Measurements from ENCODE around the gene MFF.
"Not testable (repeated sequence)": the region's sequence is repeated elsewhere in the genome, so short reads cannot be mapped to it uniquely, and the experiment has no call there.

The MFF gene

DNA sequence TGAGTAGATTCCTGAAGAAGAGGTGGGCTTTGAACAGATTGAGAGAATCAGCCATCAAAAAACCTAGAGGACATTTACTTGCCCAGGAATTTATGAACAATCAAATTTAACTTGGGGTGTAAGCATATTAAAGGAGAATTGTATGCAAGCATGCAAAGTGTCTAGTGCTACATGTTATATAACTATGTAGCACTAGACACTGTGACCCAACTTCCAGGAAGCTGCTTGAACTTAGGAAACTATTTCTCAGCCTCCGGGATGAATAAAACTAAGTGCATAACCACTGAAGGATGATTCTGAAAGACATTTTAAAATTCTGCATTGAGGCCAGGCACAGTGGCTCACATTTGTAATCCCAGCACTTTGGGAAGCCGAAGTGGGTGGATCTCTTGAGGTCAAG lies 12.4 kb downstream of the MFF start:
- DNase-seq = no peak

DNA sequence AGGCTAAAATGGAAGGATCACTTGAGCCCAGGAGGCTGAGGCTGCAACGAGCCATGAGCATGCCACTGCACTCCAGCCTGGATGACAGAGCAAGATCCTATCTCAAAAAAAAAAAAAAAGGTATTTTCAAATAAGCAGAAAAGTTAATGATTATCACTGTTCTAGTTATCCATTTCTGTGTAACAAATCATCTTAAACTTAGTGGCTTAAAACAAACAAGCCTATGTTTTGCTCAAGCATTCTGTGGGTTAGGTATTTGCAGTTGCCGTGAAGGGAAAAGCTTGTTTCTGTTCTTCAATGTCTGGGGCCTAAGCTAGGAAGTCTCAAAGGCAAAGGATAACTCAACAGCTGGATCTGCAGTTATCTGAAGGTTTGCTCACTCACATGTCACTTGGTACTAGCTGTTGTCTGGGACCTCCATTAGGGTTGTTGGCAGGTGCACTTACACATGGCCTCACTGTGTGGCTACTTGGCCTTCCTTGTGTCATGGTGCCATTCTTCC lies 14.1 kb downstream of the MFF start:
- no peak for DNase-seq

DNA sequence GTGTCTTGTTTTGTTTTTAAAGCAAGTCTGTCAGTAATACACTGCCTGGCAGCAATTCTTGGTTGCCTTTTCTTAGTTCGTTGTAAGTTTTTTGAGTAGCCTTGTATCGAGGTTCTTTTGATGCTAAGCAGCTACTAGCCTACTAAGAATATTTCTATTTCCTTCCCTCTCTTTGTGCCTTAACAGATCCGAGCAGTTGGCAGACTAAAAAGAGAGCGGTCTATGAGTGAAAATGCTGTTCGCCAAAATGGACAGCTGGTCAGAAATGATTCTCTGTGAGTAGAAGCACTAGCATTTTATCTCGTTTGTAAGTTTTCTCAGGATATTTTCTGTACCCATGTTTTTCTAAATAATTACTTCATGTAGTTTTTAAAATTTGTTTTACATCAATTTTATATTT lies 15.1 kb downstream of the MFF start:
- no peak for DNase-seq

DNA sequence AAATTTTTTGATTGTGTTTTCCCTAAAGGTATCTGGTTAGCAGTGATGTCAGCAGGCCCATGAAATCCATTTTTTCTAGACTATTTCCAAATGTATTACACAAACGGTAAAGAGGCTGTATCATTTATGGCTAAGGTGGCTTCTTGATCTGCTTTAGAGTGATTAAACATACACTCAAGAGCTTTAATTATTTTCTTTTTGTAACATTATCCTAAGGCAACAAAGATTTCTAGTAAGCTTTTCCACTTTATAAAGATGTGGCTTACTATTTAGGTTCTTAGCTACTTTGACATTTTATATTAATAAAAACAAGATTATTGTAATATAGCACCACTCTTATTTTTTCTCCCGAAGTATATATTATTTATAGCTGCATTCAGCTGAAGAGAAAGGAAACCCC lies 16.5 kb downstream of the MFF start:
- no peak for DNase-seq

DNA sequence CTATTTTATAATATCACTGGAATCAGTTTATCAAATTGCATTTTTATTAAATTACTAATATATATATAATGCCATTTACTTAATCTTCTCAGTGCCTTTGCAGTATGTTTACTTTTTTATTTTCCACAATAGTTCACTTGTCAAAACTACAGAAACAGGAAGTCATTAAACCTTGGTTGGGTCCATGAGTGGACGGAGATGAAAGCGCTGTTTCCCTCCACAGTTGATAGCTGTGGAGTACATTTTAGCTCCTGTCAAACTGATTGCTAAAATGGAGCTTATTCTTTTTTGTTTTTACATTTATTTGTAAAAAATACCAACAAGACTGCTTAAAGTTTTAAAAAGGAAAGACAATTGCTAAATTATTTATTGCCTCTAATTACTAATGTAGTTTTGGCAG lies 19.2 kb downstream of the MFF start:
- DNase-seq = no peak

DNA sequence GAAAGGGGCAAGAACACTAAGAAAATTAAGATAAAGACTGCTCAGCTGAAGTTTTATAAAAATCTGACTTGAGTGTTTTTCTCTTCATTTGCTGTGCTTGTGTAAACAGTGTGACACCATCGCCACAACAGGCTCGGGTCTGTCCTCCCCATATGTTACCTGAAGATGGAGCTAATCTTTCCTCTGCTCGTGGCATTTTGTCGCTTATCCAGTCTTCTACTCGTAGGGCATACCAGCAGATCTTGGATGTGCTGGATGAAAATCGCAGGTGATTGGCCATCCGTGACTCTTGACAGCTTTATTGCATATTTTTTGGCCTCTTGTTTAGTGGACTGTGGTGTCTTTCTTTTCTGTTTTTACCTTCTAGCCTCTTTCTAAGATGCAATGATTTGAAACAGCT lies 22.1 kb downstream of the MFF start:
- DNase-seq = no peak

DNA sequence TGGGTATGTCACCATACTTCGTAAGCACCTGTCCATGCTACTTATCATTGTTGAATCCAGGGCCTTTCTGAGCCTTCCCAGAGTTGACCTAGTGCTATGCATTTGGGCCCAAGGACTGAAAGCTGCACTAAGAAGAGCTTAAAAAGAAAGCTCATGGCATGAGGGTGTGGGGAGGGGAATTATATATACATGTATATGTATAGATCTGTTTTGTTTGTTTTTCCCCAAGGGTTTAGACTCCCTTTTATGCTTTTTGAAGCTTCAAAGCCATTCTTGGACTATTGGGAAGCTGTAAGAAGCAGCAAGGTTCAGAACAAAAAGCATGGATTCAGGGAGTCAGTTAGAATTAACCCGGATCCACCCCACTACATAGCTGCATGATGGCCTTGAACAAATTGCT lies 23.3 kb downstream of the MFF start:
- DNase-seq = no peak

DNA sequence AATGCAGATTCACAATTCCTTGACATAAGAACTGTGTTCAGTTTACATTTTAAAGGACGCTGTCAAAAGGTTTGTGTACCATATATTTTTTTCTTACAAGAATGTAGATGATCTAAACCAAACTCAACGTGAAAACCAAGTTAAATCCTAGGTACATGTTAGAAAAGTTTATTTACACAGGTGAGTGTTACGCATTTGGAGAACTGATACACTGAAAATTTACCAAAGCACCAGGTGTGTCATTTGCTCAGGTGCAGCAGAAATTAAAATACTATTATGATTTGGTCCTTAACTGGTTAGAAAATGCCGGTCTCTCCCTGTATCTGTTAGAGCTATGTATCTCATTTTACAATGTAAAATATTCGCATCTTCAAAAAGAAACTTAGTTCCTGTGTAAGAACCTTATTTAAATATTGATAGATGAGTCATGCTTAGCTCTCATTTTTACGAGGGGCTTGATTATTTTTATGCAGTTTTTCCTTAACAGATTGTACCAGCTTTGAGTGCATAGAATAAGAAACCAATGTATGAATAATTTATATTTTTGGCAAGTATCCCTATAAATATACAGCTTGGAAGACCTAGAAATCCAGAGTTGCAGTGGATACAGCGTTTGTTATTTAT lies 25.1 kb downstream of the MFF start:
- no peak for DNase-seq

DNA sequence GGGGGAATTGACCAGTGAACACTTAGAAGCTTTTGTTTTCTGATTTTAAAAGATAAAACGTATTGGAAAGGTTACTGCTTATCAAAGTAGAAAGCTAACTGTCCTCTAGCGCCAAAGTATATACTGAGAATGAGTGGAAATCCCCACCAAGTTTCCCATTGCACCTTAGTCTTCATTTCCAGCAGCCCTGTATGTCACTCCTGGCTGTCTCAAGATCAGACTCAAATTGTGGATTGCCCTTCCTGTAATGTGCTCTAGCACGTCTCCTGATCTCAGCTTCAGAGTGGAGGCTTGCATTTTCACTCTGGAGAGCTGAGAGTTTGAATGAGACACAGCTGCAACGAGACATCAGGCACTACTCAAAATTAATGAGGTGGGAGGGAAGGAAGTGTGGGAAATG lies 26.6 kb downstream of the MFF start:
- no peak for DNase-seq

DNA sequence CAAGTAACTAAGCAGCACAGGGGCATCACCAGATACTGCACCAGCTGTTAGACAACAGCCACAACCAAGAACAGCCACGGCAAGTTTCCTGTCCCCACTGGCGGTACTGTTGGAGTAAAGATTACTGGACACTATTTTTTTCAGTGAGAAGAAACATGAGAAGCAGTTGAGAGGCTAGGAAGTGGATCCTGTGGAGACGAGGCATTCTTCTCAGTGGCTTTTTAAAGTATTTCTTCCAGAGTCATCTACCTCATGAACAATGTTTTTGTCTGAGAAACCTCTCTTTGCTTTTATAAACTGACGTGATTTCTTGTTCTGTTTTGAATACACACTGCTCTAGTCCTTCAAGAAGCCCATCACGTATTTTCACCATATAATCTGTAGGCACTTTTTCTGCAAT lies 35.3 kb downstream of the MFF start:
- DNase-seq = no peak

DNA sequence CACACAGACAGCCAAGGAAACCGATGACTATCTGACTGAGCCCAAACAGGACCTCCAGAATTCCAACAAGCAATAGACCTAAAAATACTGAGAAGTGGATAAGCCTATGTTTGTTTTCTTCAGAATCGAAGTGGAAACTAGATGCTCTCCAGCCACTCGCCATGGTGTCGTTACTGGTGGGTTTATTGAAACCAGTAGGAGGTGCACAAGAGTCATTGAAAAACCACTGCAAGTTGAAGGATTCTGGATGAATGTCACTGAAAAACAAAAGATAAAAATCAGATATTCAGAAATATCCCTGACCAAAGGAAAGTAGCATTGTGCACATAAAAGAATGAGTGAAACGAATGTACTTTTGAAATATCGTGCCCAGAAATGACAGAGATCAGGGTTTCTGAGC lies 38.7 kb downstream of the MFF start:
- DNase-seq = peak; percentile 36 to 66 (median 49)

DNA sequence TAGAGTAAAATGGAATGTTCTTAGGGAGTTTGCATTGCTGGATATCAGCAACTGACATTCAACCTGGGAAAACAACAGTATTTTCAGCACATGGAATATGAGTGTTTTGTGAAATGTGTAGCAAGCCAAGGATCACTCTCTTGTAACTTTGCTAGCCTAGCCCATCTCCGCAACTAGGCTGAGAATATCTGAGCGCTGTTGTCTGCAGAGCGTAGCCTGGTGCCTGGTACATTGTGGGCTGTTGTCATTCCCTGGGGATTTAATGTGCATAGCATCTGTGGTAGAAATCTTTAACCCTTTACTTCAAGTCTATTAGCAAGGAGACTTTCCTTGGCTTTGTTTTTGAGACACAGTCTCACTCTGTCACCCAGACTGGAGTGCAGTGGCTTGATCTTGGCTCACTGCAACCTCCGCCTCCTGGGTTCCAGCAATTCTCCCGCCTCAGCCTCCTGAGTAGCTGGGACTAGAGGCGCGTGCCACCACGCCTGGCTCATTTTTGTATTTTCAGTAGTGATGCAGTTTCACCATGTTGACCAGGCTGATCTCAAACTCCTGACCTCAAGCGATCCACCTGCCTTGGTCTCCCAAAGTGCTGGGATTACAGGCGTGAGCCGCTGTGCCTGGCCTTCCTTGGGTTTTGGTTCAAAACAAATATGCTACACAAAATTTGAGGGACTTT lies 39.7 kb downstream of the MFF start:
- DNase-seq = not testable (repeated sequence)

DNA sequence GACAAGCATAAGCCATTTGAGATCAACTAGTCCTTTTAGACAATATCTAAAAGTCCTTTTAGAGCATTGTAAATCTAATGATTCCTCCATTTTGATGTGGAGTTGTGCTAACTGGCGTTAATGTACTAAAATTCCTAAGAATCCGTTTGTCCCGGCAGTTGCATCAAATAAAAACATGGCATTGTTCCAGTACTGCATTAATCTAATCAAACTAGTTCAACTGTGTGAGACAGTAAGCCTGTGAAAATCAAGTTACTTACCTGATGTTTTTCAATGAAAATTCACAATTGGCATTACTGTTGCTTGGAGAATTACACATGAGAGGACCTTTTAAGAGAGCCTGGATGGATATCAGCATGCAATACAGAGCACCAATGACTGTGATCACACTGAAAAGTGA lies 40.8 kb downstream of the MFF start:
- no peak for DNase-seq

DNA sequence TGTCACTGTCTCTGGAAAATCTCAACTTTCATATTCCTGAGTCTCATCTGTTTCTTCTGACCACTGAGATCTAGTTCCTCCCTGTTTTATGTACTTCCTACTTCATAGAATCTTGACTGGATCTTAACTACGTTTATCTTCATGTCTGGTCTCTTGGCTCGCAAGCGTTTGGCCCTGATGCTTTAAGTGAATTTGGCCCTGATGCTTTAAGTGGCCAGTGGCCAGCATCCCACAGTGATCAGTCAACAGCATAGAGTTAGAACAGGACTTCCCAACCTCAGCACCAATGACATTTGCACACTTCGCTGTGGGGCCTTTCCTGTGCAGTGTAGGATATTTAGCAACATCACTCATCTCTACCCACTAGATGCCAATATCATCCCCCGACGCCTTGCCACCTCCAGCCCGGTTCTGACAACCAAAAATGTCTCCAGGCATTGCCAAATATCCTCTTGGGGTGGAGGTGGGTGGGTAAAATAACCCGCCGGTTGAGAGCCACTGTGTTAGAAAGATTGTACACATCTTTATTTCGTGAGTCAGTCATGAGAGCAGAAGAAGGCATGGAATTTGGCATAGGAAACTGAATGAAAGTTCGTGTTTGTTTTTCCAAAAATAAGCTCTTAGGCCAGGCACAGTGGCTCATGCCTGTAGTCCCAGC lies 41.8 kb downstream of the MFF start:
- peak; percentile 32 to 58 (median 44) for DNase-seq

DNA sequence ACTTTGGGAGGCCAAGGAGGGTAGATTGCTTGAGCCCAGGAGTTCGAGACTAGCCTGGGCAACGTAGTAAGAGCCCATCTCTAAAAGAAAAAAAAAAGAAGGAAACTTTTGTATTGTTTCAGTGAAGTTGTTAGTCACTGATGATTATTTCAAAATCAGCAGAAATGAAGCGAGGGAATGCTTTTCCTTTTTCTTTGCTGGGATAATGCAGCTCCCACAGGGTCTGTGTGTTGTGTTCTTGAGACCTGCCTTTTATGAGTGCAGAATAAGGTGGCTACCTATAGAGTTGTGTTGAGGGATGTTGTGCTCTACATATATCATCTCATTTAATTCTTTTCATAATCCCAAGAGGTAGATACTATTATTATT lies 42.4 kb downstream of the MFF start:
- no peak for DNase-seq

DNA sequence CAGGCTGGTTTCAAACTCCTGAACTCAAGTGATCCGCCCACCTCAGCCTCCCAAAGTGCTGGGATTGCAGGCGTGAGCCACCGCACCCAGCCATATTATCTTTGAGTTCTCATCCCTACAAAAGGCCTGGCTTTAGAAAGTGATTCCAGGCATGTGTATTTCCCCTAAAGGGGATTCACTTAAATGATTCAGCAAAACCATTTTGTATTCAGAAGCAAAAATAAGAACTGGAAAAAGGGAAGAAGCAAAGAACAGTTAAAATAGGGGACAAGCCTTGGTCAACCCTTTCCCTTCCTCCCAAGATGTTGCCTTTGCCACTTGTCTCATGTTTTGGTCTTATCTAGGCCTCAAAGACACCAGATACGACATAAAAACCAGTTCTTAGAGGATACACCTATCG lies 43.5 kb downstream of the MFF start:
- DNase-seq = peak; percentile 11 to 75 (median 58)

DNA sequence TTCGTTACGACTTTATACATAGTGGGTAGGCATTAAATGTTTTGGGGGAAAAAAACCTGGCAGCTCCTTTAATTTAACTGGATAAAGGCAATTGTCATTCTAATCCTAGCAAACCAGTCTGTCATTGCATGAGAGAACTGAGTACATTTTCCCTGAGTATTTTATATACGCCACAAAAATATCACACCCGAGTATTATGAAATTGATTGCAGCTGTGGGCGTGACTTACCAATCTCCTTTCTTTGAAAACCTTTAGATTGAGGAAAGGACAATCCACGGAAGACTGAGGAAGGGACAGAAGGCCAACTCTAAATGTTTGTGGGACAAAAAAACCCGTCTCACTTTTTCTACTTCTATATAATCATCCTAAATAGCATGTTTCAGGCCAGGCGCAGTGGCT lies 45.0 kb downstream of the MFF start:
- peak; percentile 37 to 60 (median 52) for DNase-seq

DNA sequence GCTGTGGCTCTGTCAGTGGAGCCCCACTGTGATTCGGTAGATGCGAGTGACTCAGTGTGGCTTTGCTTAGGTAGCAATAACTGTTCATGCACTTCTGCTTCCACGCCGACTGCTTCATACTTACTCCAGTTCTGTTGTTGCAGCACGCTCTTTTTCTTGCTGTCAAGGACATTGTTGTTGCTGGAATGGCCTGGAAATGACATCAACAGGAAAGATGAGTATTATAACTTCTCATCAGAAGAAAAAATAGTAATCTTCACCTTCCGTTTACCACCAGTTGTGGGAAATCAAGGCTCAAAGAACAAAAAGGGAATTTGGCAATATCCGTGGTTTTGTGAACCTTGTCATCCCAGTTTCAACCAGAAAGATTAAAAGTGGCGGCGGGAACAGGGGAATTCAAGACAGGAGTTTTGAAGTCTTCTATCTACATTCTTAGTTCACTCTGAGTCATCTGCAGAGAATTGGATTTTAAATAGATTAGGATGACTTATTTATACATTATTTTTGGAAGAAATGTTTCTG lies 45.8 kb downstream of the MFF start:
- peak; percentile 87 to 97 (median 92) for DNase-seq

DNA sequence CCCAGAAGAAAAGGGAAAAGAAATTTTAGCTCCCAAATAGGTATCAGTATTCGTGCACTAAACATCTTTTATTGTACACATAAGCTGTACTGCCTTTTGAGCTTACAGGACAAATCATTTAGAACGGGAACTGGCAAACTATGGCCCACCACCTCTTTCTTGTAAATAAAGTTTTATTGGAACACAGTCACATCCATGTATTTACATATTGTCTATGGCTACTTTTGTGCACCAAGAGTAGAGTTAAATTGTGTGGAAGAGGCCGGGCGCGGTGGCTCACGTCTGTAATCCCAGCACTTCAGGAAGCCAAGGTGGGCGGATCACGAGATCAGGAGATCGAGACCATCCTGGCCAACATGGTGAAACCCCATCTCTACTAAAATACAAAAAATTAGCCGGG lies 48.3 kb downstream of the MFF start:
- no peak for DNase-seq

DNA sequence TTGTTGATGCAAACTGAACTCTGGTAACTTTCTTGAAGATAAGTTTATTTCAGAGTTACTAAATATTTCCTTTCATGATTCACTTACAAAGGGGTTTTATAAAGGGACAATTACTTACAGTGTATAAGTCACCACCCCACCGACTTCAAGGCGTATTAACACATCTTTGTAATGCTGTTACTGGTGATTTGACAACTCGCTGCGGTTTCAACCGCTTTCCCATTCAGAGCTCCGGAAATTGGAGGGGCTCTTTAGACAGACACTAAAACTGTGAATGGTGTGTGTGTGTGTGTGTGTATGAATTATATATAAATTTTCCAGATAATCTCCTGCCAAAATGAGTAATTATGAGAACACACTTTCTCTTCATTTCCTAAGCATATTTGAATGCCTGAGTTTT lies 49.1 kb downstream of the MFF start:
- DNase-seq = peak in 1 of 4 experiments; percentile 35

DNA sequence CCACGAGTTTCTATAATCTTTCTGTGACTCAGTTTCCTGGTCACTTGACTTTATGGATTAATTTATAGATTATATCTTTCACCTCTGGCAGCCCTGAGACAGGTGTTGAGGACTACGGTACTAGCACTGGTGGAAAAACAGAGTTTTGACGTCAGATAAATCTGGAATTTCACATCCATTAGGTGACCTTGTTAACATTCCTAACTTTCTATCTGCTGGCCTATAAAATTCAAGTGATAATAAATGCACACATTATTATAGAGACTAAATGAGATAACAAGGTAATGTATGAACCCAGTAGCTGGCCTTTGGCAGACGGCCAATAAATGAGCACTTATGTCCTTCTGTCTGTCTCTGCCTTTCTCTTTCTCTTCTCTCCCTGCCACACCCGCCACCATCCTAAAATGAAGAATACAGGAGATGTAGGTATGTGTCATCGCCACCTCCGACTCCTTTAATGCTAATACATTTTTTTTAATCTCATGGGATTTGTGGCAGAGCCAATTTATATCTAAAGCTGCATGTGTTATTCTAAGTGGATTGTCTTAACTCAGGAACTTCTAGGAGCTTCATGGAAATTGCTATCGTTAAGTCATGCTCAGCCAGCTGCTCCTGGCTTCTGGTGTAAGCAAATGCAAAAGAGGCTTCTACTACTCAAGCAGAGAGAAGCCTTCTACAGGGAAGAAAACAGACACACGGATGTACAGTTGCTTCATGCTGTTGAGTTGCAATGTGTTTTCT lies 51.8 kb downstream of the MFF start:
- peak in 1 of 4 experiments; percentile 10 for DNase-seq

DNA sequence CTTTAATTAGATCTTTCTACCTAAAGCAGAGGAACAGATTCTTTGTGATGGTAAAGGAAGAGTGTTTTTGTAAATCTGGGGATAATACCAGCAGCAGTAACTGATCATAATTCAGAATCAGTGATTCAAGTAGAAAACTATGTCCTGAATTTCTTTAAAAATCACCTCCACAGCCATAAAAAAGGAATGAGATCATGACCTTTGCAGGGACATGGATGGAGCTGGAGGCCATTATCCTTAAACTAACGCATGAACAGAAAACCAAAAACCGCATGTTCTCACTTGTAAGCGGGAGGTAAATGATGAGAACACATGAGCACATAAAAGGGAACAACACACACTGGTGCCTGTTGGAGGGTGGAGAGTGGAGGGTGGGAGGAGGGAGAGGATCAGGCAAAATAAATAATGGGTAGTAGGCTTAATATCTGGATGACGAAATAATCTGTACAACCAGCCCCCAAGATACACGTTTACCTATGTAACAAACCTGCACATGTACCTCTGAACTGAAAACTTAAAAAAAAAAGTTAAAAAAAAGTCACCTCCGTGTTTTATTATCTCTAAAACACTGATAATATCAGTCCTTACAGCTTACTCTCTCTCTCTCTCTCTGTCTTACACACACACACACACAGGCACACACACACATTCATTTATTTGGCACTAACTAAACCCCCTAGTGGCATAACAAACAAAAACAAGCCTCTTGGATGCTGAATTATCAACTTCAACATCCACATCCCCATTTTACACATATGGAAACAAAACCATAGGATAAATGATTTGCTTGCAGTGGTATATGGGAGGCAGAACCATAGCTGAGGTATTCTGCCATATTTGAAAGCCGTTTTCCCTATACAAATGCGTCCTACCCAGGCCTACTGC lies 52.7 kb downstream of the MFF start:
- DNase-seq = no peak

Data from suppressor macrophage (primary cell).